Measurements from ENCODE around the gene USO1. TPM values are rescaled to one million over a fixed set of nuclear protein-coding genes. Genes with fewer than 3 reads are reported as not detected.
"Not testable (repeated sequence)": the region's sequence is repeated elsewhere in the genome, so short reads cannot be mapped to it uniquely, and the experiment has no call there.

The USO1 gene
- polyA plus RNA-seq, 1 donor (not counting 4 experiments of a cell fraction or from before 2014, with no cell fraction given), result 75.4 TPM

DNA sequence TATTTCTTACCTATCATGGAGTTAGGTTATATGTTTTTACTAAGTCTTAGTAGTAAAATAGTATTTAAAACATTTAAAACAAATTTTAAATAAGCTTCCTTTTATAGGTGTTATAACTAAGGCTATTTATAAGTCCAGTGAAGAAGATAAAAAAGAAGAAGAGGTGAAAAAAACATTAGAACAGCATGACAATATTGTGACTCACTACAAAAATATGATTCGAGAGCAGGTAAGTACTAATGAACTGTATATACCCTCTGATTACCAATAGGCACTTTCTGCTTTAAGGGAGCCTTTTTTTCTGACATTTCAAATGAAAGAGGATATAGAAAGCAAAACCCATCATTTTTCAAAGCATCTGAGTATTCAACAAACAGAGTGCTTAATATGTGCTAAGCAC lies 76.6 kb downstream of the USO1 start:
- no peak overlapping the region for H3K9ac ChIP-seq (ENCODE audit: control insufficient read depth, extremely low read depth, insufficient read depth, low read length)

GRCh38 chr4:75806035-75806434 lies 81.7 kb downstream of the USO1 start:
- H3K27me3 ChIP-seq (ENCODE audit: control insufficient read depth, extremely low read depth, insufficient read depth, low read length); H3K27ac ChIP-seq (ENCODE audit: control insufficient read depth, insufficient read depth, low read length); H3K4me3 ChIP-seq (ENCODE audit: control insufficient read depth in 2 of 3, extremely low read depth in 1 of 3, insufficient read depth in 2 of 3, low read depth in 1 of 3, low read length in 3 of 3); H3K9ac ChIP-seq (ENCODE audit: control insufficient read depth, extremely low read depth, insufficient read depth, low read length); FAIRE-seq; H4K20me1 ChIP-seq (ENCODE audit: control insufficient read depth, extremely low read depth, insufficient read depth, low read length); H3K4me1 ChIP-seq (ENCODE audit: control insufficient read depth, extremely low read depth, insufficient read depth, low read length); H3K4me2 ChIP-seq (ENCODE audit: control insufficient read depth, extremely low read depth, insufficient read depth, low read depth, low read length); H3K79me2 ChIP-seq (ENCODE audit: control insufficient read depth, insufficient read depth, low read length); dilution Hi-C loops (cut with MboI; ENCODE audit: extremely low pct_ligation_motif_present, low sequenced_read_pairs); H2AFZ ChIP-seq (ENCODE audit: control insufficient read depth, low read length); H3K9me1 ChIP-seq (ENCODE audit: control insufficient read depth, extremely low read depth, insufficient read depth, low read length); DNase-seq (ENCODE audit: low read depth, low spot score); H3K9me3 ChIP-seq (ENCODE audit: control insufficient read depth, low read depth, low read length): not testable (repeated sequence)
- peaks cover 11 to 17% of the 10 kb centered on the region in 2 experiments for H3K36me3 ChIP-seq (ENCODE audit: control insufficient read depth in 2 of 2, extremely low read depth in 1 of 2, insufficient read depth in 2 of 2, low read length in 2 of 2)

More for the DNA sequence above, 76.6 kb downstream of the USO1 start:
- Histone ChIP-seq H3K9me3 (ENCODE audit: control insufficient read depth, low read depth, low read length) (no peaks in the 10 kb centered on the region), H3K4me3 (ENCODE audit: control insufficient read depth in 2 of 3, extremely low read depth in 1 of 3, insufficient read depth in 2 of 3, low read depth in 1 of 3, low read length in 3 of 3) (no peak overlapping the region), H3K9me1 (ENCODE audit: control insufficient read depth, extremely low read depth, insufficient read depth, low read length) (no peaks in the 10 kb centered on the region), H3K4me1 (ENCODE audit: control insufficient read depth, extremely low read depth, insufficient read depth, low read length) (peaks cover 4% of the 10 kb centered on the region), H3K4me2 (ENCODE audit: control insufficient read depth, extremely low read depth, insufficient read depth, low read depth, low read length) (no peak overlapping the region), H3K27ac (ENCODE audit: control insufficient read depth, insufficient read depth, low read length) (no peak overlapping the region), H3K36me3 (ENCODE audit: control insufficient read depth in 2 of 2, extremely low read depth in 1 of 2, insufficient read depth in 2 of 2, low read length in 2 of 2) (peaks cover 7 to 15% of the 10 kb centered on the region in 2 experiments), H2AFZ (ENCODE audit: control insufficient read depth, low read length) (no peak overlapping the region), H4K20me1 (ENCODE audit: control insufficient read depth, extremely low read depth, insufficient read depth, low read length) (no peaks in the 10 kb centered on the region), H3K27me3 (ENCODE audit: control insufficient read depth, extremely low read depth, insufficient read depth, low read length) (no peaks in the 10 kb centered on the region), H3K79me2 (ENCODE audit: control insufficient read depth, insufficient read depth, low read length) (no peaks in the 10 kb centered on the region)
- dilution Hi-C loops (cut with MboI; ENCODE audit: extremely low pct_ligation_motif_present, low sequenced_read_pairs), result no loop called here
- TF ChIP-seq EZH2 (IDR thresholded peaks at IDR 0.05; ENCODE audit: low read length) (no peak), CTCF (optimal IDR thresholded peaks at IDR 0.05 in 1 of 3, IDR thresholded peaks at IDR 0.05 in 1 of 3, conservative IDR thresholded peaks at IDR 0.05 in 1 of 3; ENCODE audit: extremely low read depth in 1 of 3, insufficient read depth in 2 of 3, low read length in 3 of 3) (no peak)
- FAIRE-seq, result no peak
- no peak for DNase-seq (ENCODE audit: low read depth, low spot score)

DNA sequence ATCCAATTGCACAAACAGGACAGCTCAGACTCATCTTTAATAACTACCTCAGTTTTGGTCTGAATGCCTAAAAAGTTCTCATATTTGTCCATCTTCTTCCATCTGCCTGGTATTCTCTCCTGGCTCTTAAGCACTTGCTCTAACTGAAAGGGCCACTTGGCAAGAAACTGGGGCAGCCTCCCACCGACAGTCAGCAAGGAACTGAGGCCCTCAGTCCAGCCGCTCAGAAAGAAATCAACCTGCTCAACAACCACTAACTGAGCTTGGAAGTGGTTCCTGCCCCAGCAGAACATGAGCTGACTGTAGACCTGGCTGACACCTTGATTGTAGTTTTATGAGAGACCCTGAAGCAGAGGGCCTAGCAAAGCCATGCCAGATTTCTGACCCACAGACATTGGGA lies 93.5 kb downstream of the USO1 start:
- Histone ChIP-seq H3K27me3 (ENCODE audit: control insufficient read depth, extremely low read depth, insufficient read depth, low read length) (no peaks in the 10 kb centered on the region), H3K9me3 (ENCODE audit: control insufficient read depth, low read depth, low read length) (no peaks in the 10 kb centered on the region), H3K27ac (ENCODE audit: control insufficient read depth, insufficient read depth, low read length) (no peak overlapping the region), H3K4me1 (ENCODE audit: control insufficient read depth, extremely low read depth, insufficient read depth, low read length) (no peaks in the 10 kb centered on the region), H3K79me2 (ENCODE audit: control insufficient read depth, insufficient read depth, low read length) (no peaks in the 10 kb centered on the region), H3K36me3 (ENCODE audit: control insufficient read depth in 2 of 2, extremely low read depth in 1 of 2, insufficient read depth in 2 of 2, low read length in 2 of 2) (peaks cover 0 to 14% of the 10 kb centered on the region in 2 experiments), H3K4me3 (ENCODE audit: control insufficient read depth in 2 of 3, extremely low read depth in 1 of 3, insufficient read depth in 2 of 3, low read depth in 1 of 3, low read length in 3 of 3) (no peak overlapping the region), H3K4me2 (ENCODE audit: control insufficient read depth, extremely low read depth, insufficient read depth, low read depth, low read length) (no peak overlapping the region), H3K9me1 (ENCODE audit: control insufficient read depth, extremely low read depth, insufficient read depth, low read length) (no peaks in the 10 kb centered on the region), H3K9ac (ENCODE audit: control insufficient read depth, extremely low read depth, insufficient read depth, low read length) (no peak overlapping the region), H2AFZ (ENCODE audit: control insufficient read depth, low read length) (no peak overlapping the region), H4K20me1 (ENCODE audit: control insufficient read depth, extremely low read depth, insufficient read depth, low read length) (no peaks in the 10 kb centered on the region)
- dilution Hi-C loops (cut with MboI; ENCODE audit: extremely low pct_ligation_motif_present, low sequenced_read_pairs), result no loop called here
- no peak for TF ChIP-seq CTCF (optimal IDR thresholded peaks at IDR 0.05 in 1 of 3, IDR thresholded peaks at IDR 0.05 in 1 of 3, conservative IDR thresholded peaks at IDR 0.05 in 1 of 3; ENCODE audit: extremely low read depth in 1 of 3, insufficient read depth in 2 of 3, low read length in 3 of 3)
- no peak for TF ChIP-seq EZH2 (IDR thresholded peaks at IDR 0.05; ENCODE audit: low read length)
- no peak for FAIRE-seq
- DNase-seq (ENCODE audit: low read depth, low spot score), result no peak
